HG02885 (cell line): ENCODE data around the gene CLCN1.
A peak's percentile ranks its signal among the peaks of the same experiment; 100 is the strongest.
"Not testable (repeated sequence)": the region's sequence is repeated elsewhere in the genome, so short reads cannot be mapped to it uniquely, and the experiment has no call there.

ENCODE experiments used
- ATAC-seq: cut with Tn5 transposase; IDR thresholded peaks from one replicate; pipeline ENCODE4 v1.9.1; 2021; ENCODE audit warnings: mild to moderate bottlenecking; ENCODE audit not compliant: unreplicated experiment, poor library complexity

Gene CLCN1

GRCh38 chr7:143315776-143316175 is at the start of gene CLCN1:
Gene CLCN1 (plus strand): TSS chr7:143316111. CDS start chr7:143316213, 102 bp downstream.
- no peak for ATAC-seq

- no peak for ATAC-seq
These were observed 46.7 kb upstream of the CLCN1 start for GRCh38 chr7:143269251-143269650.

- no peak for ATAC-seq
These were observed 44.7 kb upstream of the CLCN1 start for GRCh38 chr7:143271240-143271639.

GRCh38 chr7:143272871-143273270 is 43.0 kb upstream of the CLCN1 start:
- no peak for ATAC-seq

GRCh38 chr7:143279186-143280098 is 36.5 kb upstream of the CLCN1 start:
- ATAC-seq, result no peak

- ATAC-seq, result no peak
These were observed 35.8 kb upstream of the CLCN1 start for GRCh38 chr7:143280160-143280559.

- no peak for ATAC-seq
These were observed 35.3 kb upstream of the CLCN1 start for GRCh38 chr7:143280566-143280965.

- ATAC-seq, result no peak
These were observed 34.4 kb upstream of the CLCN1 start for GRCh38 chr7:143281529-143281928.

GRCh38 chr7:143282124-143282523 is 33.8 kb upstream of the CLCN1 start:
- no peak for ATAC-seq

GRCh38 chr7:143283381-143283780 is 32.5 kb upstream of the CLCN1 start:
- ATAC-seq, result no peak

GRCh38 chr7:143284591-143285469 is 31.1 kb upstream of the CLCN1 start, which contains the start of gene TMEM139:
Gene TMEM139 (plus strand): TSS chr7:143284958. CDS start chr7:143285958, 1,000 bp downstream.
- ATAC-seq, result no peak

- ATAC-seq, result no peak
These were observed 30.5 kb upstream of the CLCN1 start for GRCh38 chr7:143285470-143285778.

- ATAC-seq, result no peak
These were observed 29.9 kb upstream of the CLCN1 start for GRCh38 chr7:143285806-143286521.

GRCh38 chr7:143286522-143286890 is 29.4 kb upstream of the CLCN1 start:
- no peak for ATAC-seq

- ATAC-seq, result no peak
These were observed 28.5 kb upstream of the CLCN1 start for GRCh38 chr7:143287339-143287934.

- peak; percentile 89 for ATAC-seq
These were observed 27.7 kb upstream of the CLCN1 start, which contains the start of gene CASP2 for GRCh38 chr7:143287935-143288826. Gene CASP2 (plus strand): TSS chr7:143288351. CDS start chr7:143288456, 105 bp downstream.

GRCh38 chr7:143288836-143289235 is 27.1 kb upstream of the CLCN1 start:
- no peak for ATAC-seq

- ATAC-seq, result no peak
These were observed 26.5 kb upstream of the CLCN1 start for GRCh38 chr7:143289421-143289820.

- ATAC-seq, result not testable (repeated sequence)
These were observed 26.0 kb upstream of the CLCN1 start for GRCh38 chr7:143289888-143290287.
